Endothelial cell of umbilical vein (primary cell): ENCODE measurements around the gene INTS12. TPM values are rescaled to one million over a fixed set of nuclear protein-coding genes. Genes with fewer than 3 reads are reported as not detected.

Experiments used
- BruUV-seq: library from RNA; stranded (reverse); fragments of 400-500 nt; replicated peaks from 2 replicates; lab custom pipeline; 2021; lab: Mats Ljungman, UMichigan
- CTCF ChIA-PET: fragments of 300-600, 350-600 bp; sonication (Branson Sonifier 250); formaldehyde crosslinking; loops from one replicate; lab custom pipeline; 2021; ENCODE audit warnings: antibody characterized with exemption, inconsistent platforms; lab: Charles Lee
- POLR2A ChIA-PET: fragments of 300-600, 350-600 bp; sonication (Branson Sonifier 250); formaldehyde crosslinking; loops from one replicate; lab custom pipeline; 2021; ENCODE audit warnings: antibody characterized with exemption, inconsistent platforms; lab: Charles Lee
- DNase-seq: peaks from one replicate; pipeline ENCODE4 v3.0.0-alpha.2; 2011; ENCODE audit warnings: low read depth, low spot score
- FAIRE-seq: peaks from 2 replicates; lab custom pipeline; 2011; peaks lifted over from hg19 to GRCh38; lab: Jason Lieb, UNC
- H2AFZ ChIP-seq: 2 replicates; pipeline ENCODE4 v1.6.0; 2012; ENCODE audit warnings: low read depth, low read length, control low read depth, inconsistent platforms
- H3K27ac ChIP-seq: 2 replicates; pipeline ENCODE4 v1.5.1; 2011; ENCODE audit warnings: low read depth, mild to moderate bottlenecking, control low read depth, low read length, moderate library complexity; ENCODE audit not compliant: insufficient read depth
- H3K27me3 ChIP-seq, 2 experiments: 2 replicates each; pipeline versions ENCODE4 v1.6.0 to v1.6.1; 2011; ENCODE audit warnings: low read length in 2 of 2, mixed read lengths in 1 of 2; ENCODE audit not compliant: control insufficient read depth in 2 of 2, insufficient read depth in 2 of 2
- H3K36me3 ChIP-seq, 2 experiments: 2 replicates in 1 of 2; 3 replicates in 1 of 2; pipeline ENCODE4 v1.5.1; 2011; ENCODE audit warnings: low read length in 2 of 2, mild to moderate bottlenecking in 1 of 2, moderate library complexity in 1 of 2; ENCODE audit not compliant: control insufficient read depth in 2 of 2, insufficient read depth in 2 of 2; ENCODE audit errors: extremely low read depth in 1 of 2
- H3K4me1 ChIP-seq: 3 replicates; pipeline ENCODE4 v1.5.1; 2011; ENCODE audit warnings: mild to moderate bottlenecking, low read length; ENCODE audit not compliant: control insufficient read depth, insufficient read depth; ENCODE audit errors: extremely low read depth
- H3K4me2 ChIP-seq: 2 replicates; pipeline ENCODE4 v1.6.1; 2011; ENCODE audit warnings: low read length, control low read depth, mixed read lengths; ENCODE audit not compliant: insufficient read depth
- H3K4me3 ChIP-seq, 3 experiments: fragments of 200-600 bp in 1 of 3; sonication (generic), shearing (Covaris generic) in 1 of 3; replicated peaks in 1 of 3; 2 replicates each; pipeline ENCODE4 v1.5.1; 2011 to 2016; ENCODE audit warnings: control low read depth in 3 of 3, low read length in 3 of 3, mild to moderate bottlenecking in 2 of 3, inconsistent platforms in 1 of 3, low read depth in 1 of 3, moderate library complexity in 1 of 3; ENCODE audit not compliant: insufficient read depth in 1 of 3
- H3K79me2 ChIP-seq: 2 replicates; pipeline ENCODE4 v1.6.0; 2012; ENCODE audit warnings: low read length, inconsistent platforms; ENCODE audit not compliant: control insufficient read depth, insufficient read depth
- H3K9ac ChIP-seq: replicated peaks from 2 replicates; pipeline ENCODE3; 2011; ENCODE audit warnings: low read length, control low read depth; ENCODE audit not compliant: insufficient read depth; ENCODE audit errors: extremely low read depth
- H3K9me1 ChIP-seq: replicated peaks from 3 replicates; pipeline ENCODE4 v1.6.0; 2011; ENCODE audit warnings: mild to moderate bottlenecking, low read length; ENCODE audit not compliant: control insufficient read depth, insufficient read depth; ENCODE audit errors: extremely low read depth
- H3K9me3 ChIP-seq: replicated peaks from 2 replicates; pipeline ENCODE4 v1.5.1; 2012; ENCODE audit warnings: low read length, inconsistent platforms; ENCODE audit not compliant: control insufficient read depth, insufficient read depth
- H4K20me1 ChIP-seq: replicated peaks from 2 replicates; pipeline ENCODE3; 2011; ENCODE audit warnings: mild to moderate bottlenecking, low read length; ENCODE audit not compliant: control insufficient read depth, insufficient read depth; ENCODE audit errors: extremely low read depth
- EZH2 ChIP-seq: IDR thresholded peaks from 2 replicates; pipeline ENCODE4 v1.6.1; 2012; ENCODE audit warnings: borderline replicate concordance, low read depth, mild to moderate bottlenecking, moderate library complexity, low read length, inconsistent platforms; ENCODE audit not compliant: severe bottlenecking
- FOS ChIP-seq: IDR thresholded peaks from 2 replicates; pipeline ENCODE4 v1.6.1; 2011; ENCODE audit warnings: mild to moderate bottlenecking, low read length, moderate library complexity, borderline replicate concordance; ENCODE audit not compliant: insufficient read depth
- GATA2 ChIP-seq: IDR thresholded peaks from 2 replicates; pipeline ENCODE4 v1.7.0; 2011; ENCODE audit warnings: low read depth, mild to moderate bottlenecking, moderate library complexity, mixed read lengths, low read length; ENCODE audit not compliant: insufficient read length, insufficient read depth
- JUN ChIP-seq: IDR thresholded peaks from 2 replicates; pipeline ENCODE4 v1.6.1; 2011; ENCODE audit warnings: borderline replicate concordance, low read depth; ENCODE audit not compliant: insufficient read length, insufficient read depth
- MYC ChIP-seq: IDR thresholded peaks from one replicate; pipeline ENCODE4 v1.6.1; 2011; ENCODE audit warnings: mild to moderate bottlenecking, low read depth, low read length
- POLR2A ChIP-seq: IDR thresholded peaks from 2 replicates; pipeline ENCODE4 v1.6.1; 2012; ENCODE audit warnings: low read depth, mild to moderate bottlenecking, control low read depth, low read length
- POLR2AphosphoS5 ChIP-seq: IDR thresholded peaks from 2 replicates; pipeline ENCODE4 v1.6.1; 2012; ENCODE audit warnings: low read depth, mild to moderate bottlenecking, control low read depth, low read length, moderate library complexity; ENCODE audit not compliant: insufficient read depth
- dilution Hi-C: fragments of 300-500 bp; cut with MboI; formaldehyde crosslinking; loops from one replicate; pipeline ENCODE4 v1.15.0; 2019; ENCODE audit warnings: low sequenced_read_pairs; ENCODE audit not compliant: extremely low pct_ligation_motif_present
- intact Hi-C: fragments of 100-400 bp; cut with micrococcal nuclease; formaldehyde crosslinking; loops from one replicate; pipeline ENCODE4 v1.10.0; 2022
- polyA plus RNA-seq, 4 experiments: library from polyadenylated mRNA; depleted of rRNA in 3 of 4; stranded (reverse) in 3 of 4; unstranded in 1 of 4; fragments of >200 nt; gene quantifications; 2 replicates each; pipeline versions ENCODE4 v1.2.1 to v1.2.3, GENCODE V29; 2011 to 2012; ENCODE audit warnings: missing spikeins in 1 of 4
- total RNA-seq: library from RNA; stranded (reverse); gene quantifications from 2 replicates; pipeline ENCODE4 v1.2.3, GENCODE V29; 2021
- TF ChIP-seq, protein P1 (sequence below): IDR thresholded peaks from 2 replicates; pipeline ENCODE4 v1.6.1; 2011; ENCODE audit not compliant: insufficient read depth, insufficient read length
- TF ChIP-seq, protein P2 (sequence below), 2 donors: IDR thresholded peaks; 1 replicate in 1 of 2; 2 replicates in 1 of 2; pipeline ENCODE4 v1.5.1; 2011; ENCODE audit warnings: low read length in 2 of 2, mild to moderate bottlenecking in 2 of 2, moderate library complexity in 2 of 2, control low read depth in 1 of 2, inconsistent platforms in 1 of 2, low read depth in 1 of 2; ENCODE audit not compliant: insufficient read depth in 1 of 2; ENCODE audit errors: extremely low read depth in 1 of 2

INTS12 gene
- total and polyA plus RNA-seq, 2 donors (not counting 3 experiments of a cell fraction or from before 2014, with no cell fraction given) = 19.7 to 20.9 TPM

DNA sequence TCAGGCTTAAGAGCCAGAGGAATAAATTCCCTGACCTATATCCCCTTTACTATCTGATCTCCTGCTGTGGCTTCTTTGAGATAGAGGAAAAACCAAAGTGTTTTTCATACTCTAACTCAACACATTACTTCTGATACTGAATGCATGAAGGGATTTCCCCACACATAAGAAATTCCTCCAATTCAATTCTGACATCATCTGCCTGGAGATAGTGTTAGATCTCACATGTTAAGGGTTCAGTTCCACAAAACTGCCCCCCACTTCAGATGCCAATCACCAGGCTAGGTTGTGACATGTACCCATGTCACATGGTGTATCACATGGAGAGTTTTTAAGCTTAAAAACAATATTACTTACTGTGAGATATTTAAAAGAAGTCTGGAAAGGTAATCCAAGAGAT lies 46.9 kb upstream of the INTS12 start:
- POLR2A ChIA-PET = no interaction called here
- Histone ChIP-seq H3K27me3 (no peaks in the 10 kb centered on the region), H3K9ac (no peak overlapping the region), H3K4me3 (no peak overlapping the region), H3K79me2 (no peaks in the 10 kb centered on the region), H3K9me1 (no peaks in the 10 kb centered on the region), H3K27ac (no peak overlapping the region), H3K9me3 (no peaks in the 10 kb centered on the region), H3K36me3 (no peaks in the 10 kb centered on the region), H4K20me1 (no peaks in the 10 kb centered on the region), H3K4me1 (no peaks in the 10 kb centered on the region), H2AFZ (no peak overlapping the region), H3K4me2 (no peak overlapping the region)
- CTCF ChIA-PET = no interaction called here
- FAIRE-seq (no peak), DNase-seq (no peak)
- dilution Hi-C loops = no loop called here
- BruUV-seq = no TSS peak
- no peak for TF ChIP-seq JUN
- TF ChIP-seq POLR2A = no peak
- TF ChIP-seq, protein P1, sequence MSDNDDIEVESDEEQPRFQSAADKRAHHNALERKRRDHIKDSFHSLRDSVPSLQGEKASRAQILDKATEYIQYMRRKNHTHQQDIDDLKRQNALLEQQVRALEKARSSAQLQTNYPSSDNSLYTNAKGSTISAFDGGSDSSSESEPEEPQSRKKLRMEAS = no peak
- TF ChIP-seq EZH2 = no peak
- no peak for TF ChIP-seq MYC
- TF ChIP-seq GATA2 = no peak
- TF ChIP-seq, protein P2, sequence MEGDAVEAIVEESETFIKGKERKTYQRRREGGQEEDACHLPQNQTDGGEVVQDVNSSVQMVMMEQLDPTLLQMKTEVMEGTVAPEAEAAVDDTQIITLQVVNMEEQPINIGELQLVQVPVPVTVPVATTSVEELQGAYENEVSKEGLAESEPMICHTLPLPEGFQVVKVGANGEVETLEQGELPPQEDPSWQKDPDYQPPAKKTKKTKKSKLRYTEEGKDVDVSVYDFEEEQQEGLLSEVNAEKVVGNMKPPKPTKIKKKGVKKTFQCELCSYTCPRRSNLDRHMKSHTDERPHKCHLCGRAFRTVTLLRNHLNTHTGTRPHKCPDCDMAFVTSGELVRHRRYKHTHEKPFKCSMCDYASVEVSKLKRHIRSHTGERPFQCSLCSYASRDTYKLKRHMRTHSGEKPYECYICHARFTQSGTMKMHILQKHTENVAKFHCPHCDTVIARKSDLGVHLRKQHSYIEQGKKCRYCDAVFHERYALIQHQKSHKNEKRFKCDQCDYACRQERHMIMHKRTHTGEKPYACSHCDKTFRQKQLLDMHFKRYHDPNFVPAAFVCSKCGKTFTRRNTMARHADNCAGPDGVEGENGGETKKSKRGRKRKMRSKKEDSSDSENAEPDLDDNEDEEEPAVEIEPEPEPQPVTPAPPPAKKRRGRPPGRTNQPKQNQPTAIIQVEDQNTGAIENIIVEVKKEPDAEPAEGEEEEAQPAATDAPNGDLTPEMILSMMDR (IDR thresholded peaks at IDR 0.05; ENCODE audit: extremely low read depth in 1 of 2, insufficient read depth in 1 of 2, low read depth in 1 of 2, low read length in 2 of 2) = no peak
- TF ChIP-seq FOS = no peak
- TF ChIP-seq POLR2AphosphoS5 = no peak
- intact Hi-C loops = no loop called here
